Ectodermal cell (in vitro differentiated cells): ENCODE measurements around the gene NBEAL1. TPM values are rescaled to one million over a fixed set of nuclear protein-coding genes. Genes with fewer than 3 reads are reported as not detected.
"Not testable (repeated sequence)": the region's sequence is repeated elsewhere in the genome, so short reads cannot be mapped to it uniquely, and the experiment has no call there.

Source experiments
- H3K27ac ChIP-seq: 2 replicates; pipeline ENCODE4 v1.7.0; 2013; ENCODE audit warnings: mild to moderate bottlenecking, low read depth, low read length; ENCODE audit not compliant: insufficient read depth, poor library complexity, severe bottlenecking
- H3K27me3 ChIP-seq: 2 replicates; pipeline ENCODE4 v1.7.0; 2013; ENCODE audit warnings: mild to moderate bottlenecking, low read length; ENCODE audit not compliant: insufficient read depth, control insufficient read depth, poor library complexity, severe bottlenecking
- H3K36me3 ChIP-seq: one replicate; pipeline ENCODE4 v1.7.0; 2013; ENCODE audit warnings: low read length; ENCODE audit not compliant: control insufficient read depth, insufficient read depth
- H3K4me1 ChIP-seq: one replicate; pipeline ENCODE4 v1.7.0; 2013; ENCODE audit warnings: low read length; ENCODE audit not compliant: control insufficient read depth, insufficient read depth
- H3K4me3 ChIP-seq: 2 replicates; pipeline ENCODE4 v1.7.0; 2013; ENCODE audit warnings: low read depth, low read length, control low read depth; ENCODE audit not compliant: insufficient read depth
- H3K9me3 ChIP-seq: 2 replicates; pipeline ENCODE4 v1.7.0; 2013; ENCODE audit warnings: mild to moderate bottlenecking, low read length, moderate library complexity; ENCODE audit not compliant: control insufficient read depth
- WGBS, 2 experiments: methylation state at CpG; one replicate each; pipeline ENCODE4 v1.1.7; 2013; ENCODE audit warnings: missing lambda C conversion rate in 2 of 2; 5-methylcytosine and 5-hydroxymethylcytosine counted together
- polyA plus RNA-seq, 4 experiments: library from polyadenylated mRNA; stranded (reverse); fragments of 50-300 nt; gene quantifications; one replicate each; pipeline ENCODE4 v1.2.3, GENCODE V29; 2013

NBEAL1 gene
- 4.9 TPM for polyA plus RNA-seq (2013, experiment 1 of 4)
- polyA plus RNA-seq (2013, experiment 2 of 4): 7.5 TPM
- polyA plus RNA-seq (2013, experiment 3 of 4): 5.0 TPM
- 6.2 TPM for polyA plus RNA-seq (2013, experiment 4 of 4)

DNA sequence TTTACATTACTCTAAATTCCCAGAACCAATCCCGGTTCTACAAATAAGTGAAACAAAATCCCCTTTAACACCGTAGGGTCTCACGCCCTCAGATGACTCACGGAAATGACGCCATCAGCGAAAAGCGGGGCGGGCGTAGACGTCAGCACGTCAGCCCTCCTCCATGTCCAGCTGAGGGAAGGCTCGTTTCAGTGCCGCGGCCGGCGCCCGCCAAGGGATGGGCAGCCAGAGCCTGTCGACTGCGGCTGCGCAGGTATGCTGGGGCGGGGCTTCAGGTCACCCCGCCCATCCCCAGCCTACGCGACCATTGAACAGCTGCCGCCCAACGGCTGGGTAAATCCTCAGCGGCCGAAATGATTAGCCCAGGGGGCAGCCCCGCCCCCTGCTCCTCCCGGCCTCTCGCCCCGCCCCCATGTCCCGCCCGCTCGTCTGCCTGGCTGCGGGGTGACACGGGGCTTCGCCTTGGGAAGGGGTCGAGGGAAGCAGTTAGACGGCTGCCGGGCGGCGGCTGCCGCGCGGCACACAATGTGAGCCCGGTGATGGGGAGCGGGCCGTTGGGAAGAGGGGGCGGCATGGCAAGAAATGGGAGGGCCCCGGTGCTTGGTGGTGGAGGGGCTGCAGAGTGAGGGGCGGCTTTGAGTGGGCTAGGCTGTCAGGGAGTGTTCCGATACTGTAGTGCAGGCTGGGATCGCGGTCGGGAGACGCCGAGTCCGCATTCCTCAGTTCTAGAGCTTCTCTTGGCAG is at the start of gene NBEAL1:
Gene NBEAL1 (plus strand): TSS at position 420 of the 744 bp plus-strand sequence. CDS start 1,510 bp downstream, outside the sequence.
- Histone ChIP-seq H3K4me1 (no peaks in the 10 kb centered on the region), H3K27ac (peak within 1 kb of the TSS; percentile 92), H3K9me3 (no peaks in the 10 kb centered on the region), H3K4me3 (peak within 1 kb of the TSS; percentile 74), H3K36me3 (no peaks in the 10 kb centered on the region), H3K27me3 (no peaks in the 10 kb centered on the region)
- WGBS, 2 experiments: 0% methylated on average over 59 of the region's 59 CpGs

DNA sequence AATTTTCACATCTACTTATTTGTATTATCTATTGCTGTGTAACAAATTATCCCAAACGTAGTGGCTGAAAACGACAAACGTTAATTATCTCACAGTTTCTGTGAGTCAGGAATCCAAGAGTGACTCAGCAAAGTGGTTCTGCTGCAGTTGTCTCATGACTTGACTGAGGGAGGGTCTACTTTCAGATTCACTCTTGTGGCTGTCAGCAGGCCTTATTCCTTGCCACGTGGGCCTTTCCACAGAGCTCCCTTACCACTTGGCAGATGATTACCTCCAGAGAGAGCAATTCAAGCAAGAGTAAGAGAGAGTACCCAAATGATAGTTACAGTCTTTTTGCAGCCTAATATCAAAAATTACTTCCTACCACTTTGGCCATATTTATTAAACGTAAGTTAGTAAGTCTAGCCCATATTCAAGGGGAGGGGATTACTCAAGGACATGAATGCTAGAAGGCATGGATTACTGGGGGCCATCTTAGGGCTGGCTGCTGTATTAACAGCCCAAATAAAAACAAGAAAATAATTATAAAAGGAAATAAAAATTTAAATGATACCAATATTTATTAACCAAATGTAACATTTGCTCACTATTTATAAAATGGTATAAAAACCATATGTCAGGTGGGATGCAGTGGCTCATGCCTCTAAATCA is 48.7 kb upstream of the NBEAL1 start:
- no peaks in the 10 kb centered on the region for H3K36me3 ChIP-seq
- H3K27me3 ChIP-seq: no peaks in the 10 kb centered on the region
- H3K9me3 ChIP-seq: no peaks in the 10 kb centered on the region
- no peak overlapping the region for H3K27ac ChIP-seq
- no peaks in the 10 kb centered on the region for H3K4me1 ChIP-seq
- no peak overlapping the region for H3K4me3 ChIP-seq
- WGBS, 2 experiments: 64% methylated on average over 5 of the region's 5 CpGs

DNA sequence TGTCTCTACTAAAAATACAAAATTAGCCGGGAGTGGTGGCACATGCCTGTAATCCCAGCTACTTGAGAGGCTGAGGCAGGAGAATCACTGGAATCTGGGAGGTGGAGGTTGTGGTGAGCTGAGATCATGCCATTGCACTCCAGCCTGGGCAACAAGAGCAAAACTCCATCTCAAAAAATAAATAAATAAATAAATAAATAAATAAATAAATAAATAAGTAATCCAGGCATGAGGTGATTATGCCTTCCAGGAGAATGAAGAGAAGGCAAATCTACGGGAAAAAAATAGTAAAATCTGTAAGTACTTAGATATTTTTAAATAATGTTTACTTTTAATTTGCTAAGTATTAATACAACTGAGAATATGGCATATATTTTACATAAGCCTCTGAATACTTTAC is 45.3 kb upstream of the NBEAL1 start:
- not testable (repeated sequence) for H3K4me3 ChIP-seq, H3K27me3 ChIP-seq, H3K9me3 ChIP-seq, H3K4me1 ChIP-seq, H3K36me3 ChIP-seq, H3K27ac ChIP-seq
- WGBS, 2 experiments: 92 to 94% methylated on average over 1 of the region's 2 CpGs

DNA sequence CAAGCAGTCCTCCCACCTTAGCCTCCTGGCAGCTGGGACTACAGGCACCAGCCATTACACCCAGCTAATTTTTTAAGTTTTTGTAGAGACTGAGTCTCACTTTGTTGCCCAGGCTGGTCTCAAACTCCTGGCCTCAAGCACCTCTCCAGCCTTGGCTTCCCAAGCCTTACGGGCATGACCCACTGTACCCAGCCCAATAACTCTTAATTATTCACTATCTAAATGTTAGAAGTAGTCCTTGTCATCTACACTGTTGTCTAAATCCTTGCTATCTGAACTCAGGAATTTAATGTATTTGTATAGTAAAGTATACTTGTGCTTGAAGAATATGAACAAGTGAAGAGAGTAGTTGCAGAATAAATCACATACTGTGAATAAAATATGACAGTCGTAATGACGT is 37.9 kb upstream of the NBEAL1 start:
- H3K4me3 ChIP-seq: no peak overlapping the region
- H3K36me3 ChIP-seq: peaks cover 6% of the 10 kb centered on the region
- H3K27me3 ChIP-seq: no peaks in the 10 kb centered on the region
- H3K9me3 ChIP-seq: no peaks in the 10 kb centered on the region
- 100% methylated on average over 1 of the region's 3 CpGs; no CpG with 5 or more reads in 1 of the 2 experiments for WGBS, 2 experiments
- no peak overlapping the region for H3K27ac ChIP-seq
- no peaks in the 10 kb centered on the region for H3K4me1 ChIP-seq

DNA sequence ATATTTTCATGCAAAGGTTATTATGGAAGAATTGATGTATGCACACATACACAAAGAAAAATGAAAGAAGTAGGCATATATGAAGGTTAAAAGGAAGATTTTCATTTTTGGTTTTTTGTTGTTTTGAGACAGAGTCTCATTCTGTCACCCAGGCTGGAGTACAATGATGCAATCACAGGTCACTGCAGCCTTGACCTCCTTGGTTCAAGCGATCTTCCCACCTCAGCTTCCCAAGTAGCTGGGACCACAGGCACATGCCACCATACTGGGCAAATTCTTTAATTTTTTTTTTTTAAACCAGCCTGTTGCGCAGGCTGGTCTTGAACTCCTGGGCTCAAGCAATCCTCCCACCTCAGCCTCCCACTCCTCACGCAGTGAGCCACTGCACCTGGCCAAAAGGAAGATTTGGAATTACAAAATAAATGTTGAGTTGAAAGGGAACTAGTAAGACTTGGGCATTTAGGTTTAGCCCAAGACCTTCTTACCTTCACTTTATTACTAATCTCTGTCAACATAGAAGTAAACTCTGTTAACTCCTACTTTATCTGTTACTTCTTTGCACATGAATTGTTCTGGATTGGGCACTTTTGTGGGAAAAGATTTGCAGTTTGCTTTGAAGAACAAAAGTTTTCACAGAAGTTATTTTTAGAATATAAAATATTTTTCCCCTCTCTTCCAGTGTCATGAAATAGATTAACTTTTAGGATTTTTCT is 31.7 kb upstream of the NBEAL1 start:
- no peak overlapping the region for H3K27ac ChIP-seq

DNA sequence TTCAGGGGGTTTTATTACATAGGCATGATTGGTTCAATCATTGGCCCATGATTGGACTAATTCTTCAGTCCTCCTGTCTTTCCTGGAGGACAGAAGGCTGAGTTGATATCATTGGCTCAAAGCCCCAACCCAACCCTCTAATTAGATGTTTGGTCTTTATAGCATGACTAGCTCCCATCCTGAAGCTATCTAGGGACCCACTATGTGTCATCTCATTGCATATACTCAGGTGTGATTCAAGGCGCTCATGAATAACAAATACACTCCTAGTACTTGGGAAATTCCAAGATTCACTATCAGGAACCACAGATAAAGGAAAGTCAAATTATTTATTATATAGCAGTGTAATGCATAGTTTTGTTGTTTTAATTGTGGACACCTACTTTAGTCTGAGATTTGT is 24.9 kb upstream of the NBEAL1 start:
- H3K4me1 ChIP-seq: no peaks in the 10 kb centered on the region
- 91 to 100% methylated on average over 1 of the region's 1 CpG for WGBS, 2 experiments
- no peak overlapping the region for H3K27ac ChIP-seq
- no peaks in the 10 kb centered on the region for H3K36me3 ChIP-seq
- no peaks in the 10 kb centered on the region for H3K9me3 ChIP-seq
- H3K4me3 ChIP-seq: no peak overlapping the region
- H3K27me3 ChIP-seq: no peaks in the 10 kb centered on the region

More for the DNA sequence above, 31.7 kb upstream of the NBEAL1 start:
- WGBS, 2 experiments: 86 to 89% methylated on average over 2 to 3 of the region's 3 CpGs
- no peaks in the 10 kb centered on the region for H3K27me3 ChIP-seq
- no peaks in the 10 kb centered on the region for H3K9me3 ChIP-seq
- H3K4me3 ChIP-seq: no peak overlapping the region
- no peaks in the 10 kb centered on the region for H3K4me1 ChIP-seq
- H3K36me3 ChIP-seq: peaks cover 6% of the 10 kb centered on the region

DNA sequence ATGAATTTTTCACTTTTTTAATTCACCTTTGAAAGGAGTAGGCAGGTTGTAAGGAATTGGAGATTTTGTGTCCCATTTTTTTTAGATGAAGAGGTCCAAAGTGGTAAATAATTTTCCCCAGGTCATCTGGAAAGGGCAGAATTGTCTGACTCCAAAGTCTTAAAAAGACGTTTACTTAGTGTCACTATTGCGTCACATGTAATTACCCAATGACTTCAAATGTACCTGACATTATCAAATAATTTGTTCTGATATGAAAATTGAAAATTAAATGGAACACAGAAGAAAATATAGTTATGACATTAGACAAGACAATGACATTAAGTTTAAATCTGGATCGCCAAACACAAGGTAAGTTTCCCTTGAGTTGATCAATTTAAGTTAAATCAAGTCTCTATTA is 24.2 kb upstream of the NBEAL1 start:
- Histone ChIP-seq H3K27ac (no peak overlapping the region), H3K4me1 (no peaks in the 10 kb centered on the region), H3K9me3 (no peaks in the 10 kb centered on the region), H3K27me3 (no peaks in the 10 kb centered on the region), H3K4me3 (no peak overlapping the region), H3K36me3 (no peaks in the 10 kb centered on the region)
- 78 to 87% methylated on average over 3 of the region's 3 CpGs for WGBS, 2 experiments

DNA sequence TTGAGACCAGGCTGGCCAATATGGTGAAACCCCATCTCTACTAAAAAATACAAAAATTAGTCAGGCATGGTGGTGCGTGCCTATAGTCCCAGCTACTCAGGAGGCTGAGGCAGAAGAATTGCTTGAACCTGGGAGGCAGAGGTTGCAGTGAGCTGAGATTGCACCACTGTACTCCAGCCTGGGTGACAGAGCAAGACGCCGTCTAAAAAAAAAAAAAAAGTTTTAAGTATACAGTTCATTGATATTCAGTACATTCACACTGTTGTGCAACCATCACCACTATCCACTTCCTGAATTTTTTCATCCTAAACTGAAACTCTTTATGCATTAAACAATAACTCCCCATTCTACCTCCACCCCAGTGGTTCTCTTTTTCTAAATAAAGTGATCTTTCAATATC is 17.6 kb upstream of the NBEAL1 start:
- H3K4me1 ChIP-seq, H3K27me3 ChIP-seq, H3K36me3 ChIP-seq, H3K4me3 ChIP-seq, H3K27ac ChIP-seq, H3K9me3 ChIP-seq: not testable (repeated sequence)
- 92 to 94% methylated on average over 3 of the region's 3 CpGs for WGBS, 2 experiments

DNA sequence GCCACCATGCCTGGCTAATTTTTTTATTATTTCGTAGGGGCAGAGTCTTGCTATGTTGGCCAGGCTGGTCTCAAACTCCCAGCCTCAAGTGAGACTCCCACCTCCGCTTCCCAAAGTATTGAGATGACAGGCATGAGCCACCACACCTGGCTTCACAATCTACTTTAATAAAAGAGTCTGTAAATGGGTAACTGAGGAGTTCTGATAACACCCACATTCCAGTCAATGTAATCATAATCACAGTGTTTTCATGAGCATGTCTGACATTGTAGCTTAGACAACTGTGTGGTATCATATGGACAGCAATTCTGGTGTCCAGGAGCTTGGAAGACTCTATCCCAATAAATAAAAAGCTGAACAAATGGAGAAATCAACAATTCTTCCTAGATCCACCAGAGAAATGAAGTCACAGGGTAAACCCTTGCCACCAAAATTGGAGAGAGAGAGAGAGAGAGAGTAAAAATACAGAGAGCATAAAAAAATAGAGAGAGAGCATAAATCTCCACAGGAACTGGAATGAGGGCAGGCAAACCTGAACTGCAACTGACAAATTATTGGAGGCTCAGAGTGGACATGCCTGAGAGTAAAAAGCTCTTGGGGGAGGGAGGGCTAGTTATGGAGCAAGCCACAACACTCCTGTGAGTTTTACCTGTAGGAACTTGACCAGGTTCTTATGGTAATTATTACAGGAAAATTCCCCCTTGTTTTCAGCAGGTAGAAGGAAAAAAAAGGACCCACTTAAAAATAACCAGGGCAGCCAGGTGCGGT is 12.4 kb upstream of the NBEAL1 start:
- Histone ChIP-seq H3K9me3 (no peaks in the 10 kb centered on the region), H3K4me3 (no peak overlapping the region), H3K27ac (no peak overlapping the region), H3K27me3 (no peaks in the 10 kb centered on the region), H3K4me1 (no peaks in the 10 kb centered on the region), H3K36me3 (no peaks in the 10 kb centered on the region)
- 95 to 96% methylated on average over 3 of the region's 3 CpGs for WGBS, 2 experiments
